Heart left ventricle (tissue), 13 donors: Measurements from ENCODE around the gene VPS18.
A peak's percentile ranks its signal among the peaks of the same experiment; 100 is the strongest.

Source experiments
- POLR2A ChIP-seq, 2 donors: fragments of 450-650 bp; IDR thresholded peaks; one replicate each; pipeline ENCODE4 v1.6.1; 2017; ENCODE audit warnings: antibody characterized with exemption in 2 of 2, mild to moderate bottlenecking in 2 of 2, moderate library complexity in 2 of 2
- TF ChIP-seq, protein P1 (sequence below), 12 donors: fragments of 200-600 bp; sonication (generic) in 4 of 12; IDR thresholded peaks; one replicate each; pipeline versions ENCODE4 v1.5.0 to v1.8.0; 2018 to 2022; ENCODE audit warnings: antibody characterized with exemption in 12 of 12, mild to moderate bottlenecking in 5 of 12
- donor health status: ischemic (EF 13 %, LVEDD 7.1; RV severe dilation, severe dysfunction).
- donor health status: DM: no; HTN: yes; CAD: no.
- donor health status: DM: no; HTN: no; CAD: no.
- donor health status: ischemic (EF 25% LVEDD 6.9; RV normal size, moderate dysfunction).
- donor health status: ischemic (EF 25% LVEDD 5.7; RV mildly dilated, moderate dysfunction).
- donor health status: ischemic (EF 35%, LVEDD 5.7; RV mildly dilated, moderate dysfunction).
- donor health status: nonischemic (EF 11% LVEDD 7.7; RV severe dilation, severe dysfunction).
- donor health status: DM: yes; HTN: yes; CAD: no.
- donor health status: PGD.
- donor health status: ischemic (EF 29% LVEDD 5.4; RV normal size, mild dysfunction).
- donor health status: nonischemic (EF 23%, LVEDD 6.1; RV moderate dilation, normal function).

DNA sequence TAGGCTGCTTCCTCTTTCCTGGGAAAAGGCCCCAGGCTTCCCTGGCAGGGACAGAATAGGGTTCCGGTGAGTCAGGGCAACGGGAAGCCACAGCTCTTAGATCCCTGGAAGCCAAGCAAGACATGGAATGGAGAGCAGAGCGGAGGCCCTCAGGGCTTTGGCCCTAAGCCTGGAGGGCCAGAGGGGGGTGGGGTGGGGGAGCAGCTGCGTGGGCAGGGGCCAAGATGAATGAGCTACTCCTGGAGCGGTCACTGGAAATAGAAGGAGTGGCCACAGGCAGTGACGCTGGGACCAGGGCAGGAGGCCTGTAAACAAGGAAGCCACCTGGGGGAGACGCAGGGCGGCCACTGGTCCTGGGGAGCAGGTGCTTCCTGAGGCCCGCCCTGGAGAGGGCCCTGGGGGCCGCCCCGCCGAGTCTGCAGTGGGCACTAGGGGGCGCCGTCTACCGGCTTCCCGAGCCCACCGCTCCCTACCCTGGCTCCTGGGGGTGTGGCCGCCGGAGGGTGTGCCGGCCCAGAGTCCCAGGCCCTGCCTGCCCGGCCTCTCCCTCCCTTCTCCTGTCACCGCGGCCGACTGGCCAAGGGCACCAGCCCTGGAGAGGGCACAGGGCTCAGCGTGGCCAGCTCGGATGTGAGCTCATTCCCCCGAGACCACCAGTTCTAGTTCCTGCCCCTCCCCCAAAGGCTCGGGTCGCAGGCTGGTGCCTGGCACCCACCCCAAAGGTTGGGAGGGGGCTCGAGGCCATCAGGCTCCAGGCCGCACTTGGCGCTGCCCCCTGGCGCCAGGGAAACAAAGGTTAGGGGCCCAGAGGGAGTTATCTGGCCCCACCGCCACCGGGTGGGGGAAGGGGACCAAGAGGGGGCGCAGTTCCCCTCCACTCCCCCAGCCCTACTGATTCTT, 12.1 kb downstream of the VPS18 start:
- TF ChIP-seq, protein P1, sequence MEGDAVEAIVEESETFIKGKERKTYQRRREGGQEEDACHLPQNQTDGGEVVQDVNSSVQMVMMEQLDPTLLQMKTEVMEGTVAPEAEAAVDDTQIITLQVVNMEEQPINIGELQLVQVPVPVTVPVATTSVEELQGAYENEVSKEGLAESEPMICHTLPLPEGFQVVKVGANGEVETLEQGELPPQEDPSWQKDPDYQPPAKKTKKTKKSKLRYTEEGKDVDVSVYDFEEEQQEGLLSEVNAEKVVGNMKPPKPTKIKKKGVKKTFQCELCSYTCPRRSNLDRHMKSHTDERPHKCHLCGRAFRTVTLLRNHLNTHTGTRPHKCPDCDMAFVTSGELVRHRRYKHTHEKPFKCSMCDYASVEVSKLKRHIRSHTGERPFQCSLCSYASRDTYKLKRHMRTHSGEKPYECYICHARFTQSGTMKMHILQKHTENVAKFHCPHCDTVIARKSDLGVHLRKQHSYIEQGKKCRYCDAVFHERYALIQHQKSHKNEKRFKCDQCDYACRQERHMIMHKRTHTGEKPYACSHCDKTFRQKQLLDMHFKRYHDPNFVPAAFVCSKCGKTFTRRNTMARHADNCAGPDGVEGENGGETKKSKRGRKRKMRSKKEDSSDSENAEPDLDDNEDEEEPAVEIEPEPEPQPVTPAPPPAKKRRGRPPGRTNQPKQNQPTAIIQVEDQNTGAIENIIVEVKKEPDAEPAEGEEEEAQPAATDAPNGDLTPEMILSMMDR (IDR thresholded peaks at IDR 0.05) = peak; percentile 72 to 96 (median 88)
- peak in 1 of 2 donors; percentile 56 for TF ChIP-seq POLR2A (IDR thresholded peaks at IDR 0.05)
